B cell (primary cell): Measurements from ENCODE around the gene JUP. TPM values are rescaled to one million over a fixed set of nuclear protein-coding genes. Genes with fewer than 3 reads are reported as not detected.
A peak's percentile ranks its signal among the peaks of the same experiment; 100 is the strongest.

Experiments
- ATAC-seq: fragments of 200-7000 bp; cut with Tn5 transposase; one replicate; pipeline ENCODE4 v1.10.0; 2021; ENCODE audit warnings: low read depth, mild to moderate bottlenecking, moderate number of reproducible peaks, moderate library complexity
- CTCF ChIA-PET: fragments of 350-600 bp; sonication (Branson Sonifier 250); formaldehyde crosslinking; loops from one replicate; lab custom pipeline; 2021; ENCODE audit warnings: antibody characterized with exemption, inconsistent platforms; lab: Charles Lee
- POLR2A ChIA-PET: fragments of 350-600 bp; sonication (Branson Sonifier 250); formaldehyde crosslinking; loops from one replicate; lab custom pipeline; 2021; ENCODE audit warnings: antibody characterized with exemption; lab: Charles Lee
- DNase-seq: peaks from one replicate; pipeline ENCODE4 v3.0.0; 2013
- H2AFZ ChIP-seq: 2 replicates; pipeline ENCODE4 v1.6.1; 2012; ENCODE audit warnings: mild to moderate bottlenecking, low read depth, low read length; ENCODE audit not compliant: insufficient read depth, poor library complexity, severe bottlenecking
- H3K27ac ChIP-seq, 2 donors: 1 replicate in 1 of 2; 2 replicates in 1 of 2; pipeline ENCODE4 v1.5.1; 2012 to 2013; ENCODE audit warnings: low read length in 2 of 2, mild to moderate bottlenecking in 2 of 2, moderate library complexity in 1 of 2
- H3K27me3 ChIP-seq, 4 experiments: fragments of 200-600 bp in 1 of 4; sonication (generic) in 1 of 4; replicated peaks in 1 of 4; 1 replicate in 2 of 4; 2 replicates in 2 of 4; pipeline versions ENCODE4 v1.6.1 to v1.7.0; 2013 to 2016; ENCODE audit warnings: low read length in 3 of 4, mild to moderate bottlenecking in 2 of 4, mixed read lengths in 1 of 4, moderate library complexity in 1 of 4; ENCODE audit not compliant: insufficient read depth in 4 of 4, control insufficient read depth in 3 of 4; ENCODE audit errors: control extremely low read depth in 1 of 4
- H3K36me3 ChIP-seq, 2 experiments: replicated peaks in 1 of 2; 1 replicate in 1 of 2; 2 replicates in 1 of 2; pipeline versions ENCODE4 v1.6.1 to v1.7.1; 2013; ENCODE audit warnings: low read length in 1 of 2; ENCODE audit not compliant: insufficient read depth in 2 of 2, control insufficient read depth in 1 of 2; ENCODE audit errors: control extremely low read depth in 1 of 2, extremely low read depth in 1 of 2
- H3K4me1 ChIP-seq, 2 donors: fragments of 200-600 bp in 1 of 2; sonication (generic) in 1 of 2; 1 replicate in 1 of 2; 2 replicates in 1 of 2; pipeline versions ENCODE4 v1.5.1 to v1.6.1; 2013 to 2017; ENCODE audit warnings: low read length in 2 of 2; ENCODE audit not compliant: control insufficient read depth in 2 of 2, insufficient read depth in 2 of 2
- H3K4me2 ChIP-seq: replicated peaks from 2 replicates; pipeline ENCODE3; 2012; ENCODE audit warnings: mild to moderate bottlenecking, low read depth, low read length; ENCODE audit not compliant: poor library complexity, severe bottlenecking
- H3K4me3 ChIP-seq, 5 experiments: fragments of 200-600 bp in 1 of 5; sonication (generic) in 1 of 5; 1 replicate in 3 of 5; 2 replicates in 2 of 5; pipeline versions ENCODE4 v1.5.1 to v1.7.0; 2011 to 2016; ENCODE audit warnings: low read length in 4 of 5, mild to moderate bottlenecking in 4 of 5, low read depth in 2 of 5, control low read depth in 1 of 5, moderate library complexity in 1 of 5; ENCODE audit not compliant: insufficient read depth in 1 of 5; ENCODE audit errors: control extremely low read depth in 1 of 5, extremely low read depth in 1 of 5
- H3K79me2 ChIP-seq: fragments of 200-600 bp; sonication (generic); one replicate; pipeline ENCODE4 v1.6.0; 2016; ENCODE audit warnings: low read length; ENCODE audit not compliant: control insufficient read depth, insufficient read depth
- H3K9ac ChIP-seq: fragments of 200-600 bp; sonication (generic); 2 replicates; pipeline ENCODE4 v1.6.1; 2017; ENCODE audit warnings: mild to moderate bottlenecking, low read length, moderate library complexity
- H3K9me3 ChIP-seq, 3 donors: one replicate each; pipeline versions ENCODE4 v1.6.1 to v1.7.1; 2013; ENCODE audit warnings: low read length in 2 of 3; ENCODE audit not compliant: control insufficient read depth in 2 of 3, insufficient read depth in 1 of 3; ENCODE audit errors: control extremely low read depth in 1 of 3
- H4K20me1 ChIP-seq: 2 replicates; pipeline ENCODE4 v1.6.0; 2012; ENCODE audit warnings: mild to moderate bottlenecking, low read length; ENCODE audit not compliant: insufficient read depth, control insufficient read depth, poor library complexity, severe bottlenecking
- H3K27ac Mint-ChIP-seq: one replicate; pipeline ENCODE4 v1.8.0; 2021; ENCODE audit warnings: mixed read lengths
- H3K27me3 Mint-ChIP-seq: one replicate; pipeline ENCODE4 v1.8.0; 2021; ENCODE audit warnings: mixed read lengths
- H3K4me1 Mint-ChIP-seq: one replicate; pipeline ENCODE4 v1.8.0; 2021; ENCODE audit warnings: mixed read lengths
- H3K4me3 Mint-ChIP-seq: one replicate; pipeline ENCODE4 v1.8.0; 2021; ENCODE audit warnings: mixed read lengths
- H3K9me3 Mint-ChIP-seq: one replicate; pipeline ENCODE4 v1.8.0; 2022; ENCODE audit warnings: mixed read lengths; ENCODE audit not compliant: insufficient read depth
- CTCF ChIP-seq: fragments of 200-600 bp; IDR thresholded peaks from one replicate; pipeline ENCODE4 v1.8.0; 2022; ENCODE audit warnings: antibody characterized with exemption, mild to moderate bottlenecking
- EZH2 ChIP-seq: IDR thresholded peaks from 2 replicates; pipeline ENCODE4 v1.6.1; 2012; ENCODE audit warnings: borderline replicate concordance, low read depth, mild to moderate bottlenecking, moderate library complexity, low read length; ENCODE audit not compliant: insufficient read depth, poor library complexity, severe bottlenecking
- WGBS: methylation state at CpG from one replicate; pipeline ENCODE4 v1.1.5; 2013; ENCODE audit warnings: missing lambda C conversion rate; ENCODE audit not compliant: insufficient coverage; 5-methylcytosine and 5-hydroxymethylcytosine counted together
- intact Hi-C: fragments of 100-400 bp; cut with micrococcal nuclease; formaldehyde crosslinking; loops from one replicate; pipeline ENCODE4 v1.10.0; 2022
- polyA plus RNA-seq: library from polyadenylated mRNA; depleted of rRNA; stranded (reverse); fragments of >200 nt; gene quantifications from 2 replicates; pipeline ENCODE4 v1.2.3, GENCODE V29; 2012
- total RNA-seq, 2 donors: library from RNA; stranded (reverse); fragments of 120-200 nt in 1 of 2; gene quantifications; 1 replicate in 1 of 2; 2 replicates in 1 of 2; pipeline versions ENCODE4 v1.2.3 to v1.2.4, GENCODE V29; 2013 to 2022

JUP gene
- total and polyA plus RNA-seq, 2 donors (not counting 1 experiment from before 2014, with no cell fraction given) = 62.9 to 63.3 TPM

DNA sequence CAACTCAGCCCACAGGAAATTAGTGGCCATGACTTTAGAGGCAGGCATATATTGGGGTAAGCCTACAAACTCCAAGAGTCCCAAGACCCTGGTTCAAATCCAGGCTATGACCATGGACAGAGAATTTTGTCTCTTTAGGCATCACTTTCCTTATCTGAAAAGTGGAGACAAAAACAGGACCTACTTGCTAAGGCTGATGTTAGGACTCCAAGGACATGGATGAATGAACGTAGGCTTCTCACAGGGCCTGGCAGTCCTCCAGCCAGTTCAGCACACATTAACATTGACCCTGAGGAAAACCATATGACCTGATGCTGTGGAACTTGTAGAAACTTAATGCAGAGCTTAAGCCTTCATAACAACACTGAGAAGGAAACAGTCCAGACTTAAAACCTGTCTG is 27.7 kb upstream of the JUP start:
- intact Hi-C loops = no loop called here
- H3K36me3 ChIP-seq = no peaks in the 10 kb centered on the region
- H3K9me3 ChIP-seq = no peaks in the 10 kb centered on the region
- H3K27me3 ChIP-seq = peaks cover 0 to 25% (median 5%) of the 10 kb centered on the region in 4 experiments
- DNase-seq = no peak
- H3K4me1 ChIP-seq = peaks cover 20% of the 10 kb centered on the region in 2 donors
- no CpG with 5 or more reads among the region's 1 CpG for WGBS
- no peaks in the 10 kb centered on the region for H4K20me1 ChIP-seq
- Mint-ChIP-seq H3K4me3 (peak overlapping the region; percentile 11), H3K4me1 (peaks cover 19% of the 10 kb centered on the region), H3K9me3 (no peaks in the 10 kb centered on the region), H3K27me3 (peaks cover 6% of the 10 kb centered on the region), H3K27ac (no peak overlapping the region)
- no peak overlapping the region for H3K4me2 ChIP-seq
- H2AFZ ChIP-seq = no peak overlapping the region
- ChIA-PET CTCF (interaction anchor here (0.6 to 0.8 kb wide), 2 partner anchors 14 to 33 kb away, joined by 3 to 4 read pairs; no protein-coding TSS in a partner anchor), POLR2A (interaction anchor here (0.7 kb wide), 1 partner anchor 445 kb away, joined by 5 read pairs; no protein-coding TSS in a partner anchor)
- H3K79me2 ChIP-seq = no peaks in the 10 kb centered on the region
- no peak for ATAC-seq
- H3K9ac ChIP-seq = no peak overlapping the region
- no peak overlapping the region for H3K27ac ChIP-seq
- no peak for TF ChIP-seq EZH2
- TF ChIP-seq CTCF = no peak
- H3K4me3 ChIP-seq = no peak overlapping the region

GRCh38 chr17:41813699-41814124 is 27.2 kb upstream of the JUP start:
- H4K20me1 ChIP-seq = no peaks in the 10 kb centered on the region
- POLR2A ChIA-PET = no interaction called here
- no peak for DNase-seq
- Mint-ChIP-seq H3K9me3 (no peaks in the 10 kb centered on the region), H3K27me3 (peaks cover 6% of the 10 kb centered on the region), H3K4me1 (peaks cover 19% of the 10 kb centered on the region), H3K27ac (no peak overlapping the region), H3K4me3 (peak overlapping the region; percentile 72)
- no peaks in the 10 kb centered on the region for H3K79me2 ChIP-seq
- intact Hi-C loops = no loop called here
- H2AFZ ChIP-seq = no peak overlapping the region
- H3K27ac ChIP-seq = no peak overlapping the region
- no peaks in the 10 kb centered on the region for H3K9me3 ChIP-seq
- peaks cover 0 to 25% (median 5%) of the 10 kb centered on the region in 4 experiments for H3K27me3 ChIP-seq
- H3K36me3 ChIP-seq = no peaks in the 10 kb centered on the region
- peaks cover 20% of the 10 kb centered on the region in 2 donors for H3K4me1 ChIP-seq
- CTCF ChIA-PET = interaction anchor here (3.0 to 3.3 kb wide), 2 partner anchors 12 to 28 kb away, joined by 25 to 27 read pairs; partner anchors contain the start of gene JUP
- WGBS = 100% methylated on average over 6 of the region's 9 CpGs
- TF ChIP-seq EZH2 (no peak), CTCF (no peak)
- no peak overlapping the region for H3K9ac ChIP-seq
- H3K4me2 ChIP-seq = no peak overlapping the region
- no peak overlapping the region for H3K4me3 ChIP-seq
- ATAC-seq = no peak
